NCI-H748 treated with DMSO at 0.1 percent for 48 hours (cell line): ENCODE results near the gene PDE6B.
"Not testable (repeated sequence)": the region's sequence is repeated elsewhere in the genome, so short reads cannot be mapped to it uniquely, and the experiment has no call there.

Source experiments
- DNase-seq: peaks from one replicate; lab custom pipeline; 2025; lab: John Stamatoyannopoulos, UW

PDE6B gene

DNA sequence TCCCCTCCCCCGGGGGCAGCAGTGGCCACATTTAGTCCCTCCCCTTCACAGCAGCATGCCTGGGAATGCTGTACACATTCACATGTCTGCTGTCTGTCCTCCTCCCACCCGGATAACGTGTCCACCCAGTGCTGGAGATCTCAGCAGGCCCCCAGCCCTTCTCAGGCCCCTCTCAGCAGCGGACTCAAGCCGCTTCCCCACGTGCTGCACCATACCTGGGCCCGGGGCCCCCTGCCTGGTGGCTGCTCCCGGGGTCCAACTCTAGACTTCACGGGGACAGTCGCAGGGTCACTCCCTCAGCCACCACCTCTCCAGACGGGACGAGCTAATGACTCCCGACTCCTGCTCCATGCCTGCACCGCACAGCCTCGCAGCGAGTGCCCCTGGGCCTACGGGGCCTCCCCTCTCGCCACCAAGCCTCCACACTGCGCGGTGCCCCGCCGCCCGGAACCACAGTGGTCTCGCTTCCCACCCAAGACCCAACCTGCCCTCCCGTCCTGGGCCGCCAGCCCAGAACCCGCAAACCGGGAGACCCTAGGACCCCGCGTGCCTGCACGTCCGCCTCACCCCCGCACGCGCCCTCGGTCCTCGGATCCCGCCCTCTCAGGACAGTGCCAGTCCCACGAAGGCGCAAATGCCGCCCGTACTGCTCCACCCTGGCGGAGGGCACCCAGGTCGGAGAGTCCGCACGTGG is 79.0 kb downstream of the PDE6B start:
- DNase-seq, result no peak

DNA sequence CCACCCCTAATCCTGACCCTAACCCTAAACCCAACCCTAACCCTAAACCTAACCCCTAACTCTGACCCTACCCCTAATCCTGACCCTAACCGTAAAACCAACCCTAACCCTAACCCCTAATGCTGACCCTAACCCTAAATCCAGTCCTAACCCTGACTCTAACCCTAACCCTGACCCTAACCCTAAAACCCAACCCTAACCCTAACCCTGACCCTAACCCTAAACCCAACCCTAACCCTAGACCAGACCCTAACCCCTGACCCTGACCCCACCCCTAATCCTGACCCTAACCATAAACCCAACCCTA is 79.6 kb downstream of the PDE6B start:
- no peak for DNase-seq

DNA sequence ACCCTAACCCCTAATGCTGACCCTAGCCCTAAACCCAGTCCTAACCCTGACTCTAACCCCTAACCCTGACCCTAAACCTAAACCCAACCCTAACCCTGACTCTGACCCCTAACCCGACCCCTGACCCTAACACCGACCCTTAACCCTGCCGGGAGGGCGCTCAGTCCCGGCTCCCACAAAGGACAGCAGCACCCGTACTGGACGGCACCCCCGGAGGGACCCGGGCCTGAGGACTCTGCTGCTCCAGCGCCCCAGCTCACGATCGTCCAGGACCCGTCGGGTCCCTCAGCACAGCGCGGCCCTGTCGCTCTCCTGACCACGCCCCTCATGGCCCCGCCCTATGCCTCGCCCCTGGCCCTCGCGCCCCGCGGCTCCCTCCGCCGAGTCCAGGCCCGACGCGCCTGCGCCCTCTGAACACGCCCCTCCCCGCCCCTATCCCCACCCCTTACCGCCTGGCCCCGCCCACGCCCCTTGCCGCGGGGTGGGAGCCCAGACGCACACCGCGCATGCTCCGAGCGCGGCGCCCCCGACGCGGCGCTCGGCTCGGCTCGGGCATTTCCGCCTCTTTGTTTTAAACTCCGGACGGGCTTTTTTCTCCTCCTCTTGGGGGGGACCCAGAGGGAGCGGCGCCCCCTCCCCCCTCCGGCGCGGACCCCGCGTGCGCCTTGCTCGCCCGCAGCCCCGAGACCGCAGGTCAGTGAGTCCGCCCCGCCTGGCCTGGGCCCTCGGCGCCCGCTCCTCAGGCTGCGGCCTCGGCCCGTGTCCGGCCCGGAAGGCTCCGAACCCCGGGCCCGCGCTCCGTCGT is 80.1 kb downstream of the PDE6B start, which contains the start of gene PCGF3:
PCGF3 (plus strand) TSS at position 555 of the 805 bp plus-strand sequence. CDS start 27,849 bp downstream, outside the sequence.
- peak; percentile 6 for DNase-seq

DNA sequence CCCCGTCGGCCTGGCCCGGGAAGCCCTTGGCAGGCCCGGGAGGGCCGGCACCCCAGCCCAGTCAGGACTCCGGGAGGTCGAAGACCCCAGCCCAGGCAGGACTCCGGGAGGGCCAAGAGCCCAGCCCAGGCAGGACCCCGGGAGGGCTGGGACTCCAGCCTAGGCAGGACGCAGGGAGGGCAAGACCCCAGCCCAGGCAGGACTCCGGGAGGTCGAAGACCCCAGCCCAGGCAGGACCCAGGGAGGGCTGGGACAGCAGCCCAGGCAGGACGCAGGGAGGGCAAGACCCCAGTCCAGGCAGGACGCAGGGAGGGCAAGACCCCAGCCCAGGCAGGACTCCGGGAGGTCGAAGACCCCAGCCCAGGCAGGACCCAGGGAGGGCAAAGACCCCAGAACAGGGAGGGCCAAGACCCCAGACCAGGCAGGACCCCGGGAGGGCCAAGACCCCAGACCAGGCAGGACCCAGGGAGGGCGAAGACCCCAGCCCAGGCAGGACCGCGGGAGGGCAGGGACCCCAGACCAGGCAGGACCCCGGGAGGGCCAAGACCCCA is 80.8 kb downstream of the PDE6B start:
- not testable (repeated sequence) for DNase-seq

DNA sequence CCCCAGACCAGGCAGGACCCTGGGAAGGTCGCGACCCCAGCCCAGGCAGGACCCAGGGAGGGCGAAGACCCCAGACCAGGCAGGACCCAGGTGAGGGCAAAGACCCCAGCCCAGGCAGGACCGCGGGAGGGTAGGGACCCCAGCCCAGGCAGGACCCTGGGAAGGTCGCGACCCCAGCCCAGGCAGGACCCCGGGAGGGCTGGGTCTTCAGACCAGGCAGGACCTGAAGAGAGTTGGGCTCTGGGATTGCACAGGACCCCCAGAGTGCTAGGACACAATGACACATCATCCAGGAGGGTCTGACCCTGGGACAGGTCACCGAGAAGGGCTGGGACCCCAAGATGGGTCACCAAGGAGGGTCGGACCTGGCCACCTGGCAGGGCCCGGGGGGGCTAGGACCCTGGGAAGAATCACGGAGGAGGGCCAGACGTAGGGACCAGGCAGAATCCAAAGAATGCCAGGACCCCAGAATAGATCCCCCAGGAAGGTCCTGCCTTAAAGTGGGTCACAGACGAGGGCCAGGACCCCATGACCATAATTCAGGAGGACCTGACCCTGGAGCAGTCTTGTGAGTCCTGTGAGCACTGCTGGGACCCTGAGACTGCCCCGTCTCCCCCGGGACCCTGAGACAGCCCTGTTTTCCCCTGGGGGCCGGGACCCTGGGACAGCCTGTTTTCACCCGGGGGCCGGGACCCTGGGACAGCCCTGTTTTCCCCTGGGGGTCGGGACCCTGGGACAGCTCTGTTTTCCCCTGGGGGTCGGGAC is 81.6 kb downstream of the PDE6B start:
- no peak for DNase-seq

DNA sequence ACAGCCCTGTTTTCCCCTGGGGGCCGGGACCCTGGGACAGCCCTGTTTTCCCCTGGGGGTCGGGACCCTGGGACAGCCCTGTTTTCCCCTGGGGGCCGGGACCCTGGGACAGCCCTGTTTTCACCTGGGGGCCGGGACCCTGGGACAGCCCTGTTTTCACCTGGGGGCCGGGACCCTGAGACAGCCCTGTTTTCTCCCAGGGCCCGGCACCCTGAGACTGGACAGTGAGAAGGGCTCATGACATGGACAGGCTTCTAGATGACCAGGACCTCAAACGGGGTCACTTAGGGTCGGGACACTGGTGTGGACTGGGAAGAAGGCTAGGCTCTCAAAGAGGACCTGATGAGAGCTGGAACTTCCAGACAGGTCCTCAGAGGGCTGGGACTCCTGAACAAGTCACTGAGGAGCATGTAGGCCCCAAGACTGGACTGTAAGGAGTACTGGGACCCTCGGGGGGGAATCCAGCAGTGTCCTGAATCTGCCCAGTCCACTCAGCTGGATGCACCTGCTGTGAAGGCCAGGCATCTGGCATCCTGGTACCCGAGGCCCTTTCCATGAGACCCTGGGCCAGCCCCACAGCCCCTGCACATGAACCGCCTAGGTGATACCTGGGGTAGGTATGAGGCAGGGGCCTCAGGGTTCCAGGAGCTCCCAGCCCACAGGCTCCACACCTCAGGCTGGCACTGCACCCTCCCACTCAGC is 82.7 kb downstream of the PDE6B start:
- DNase-seq, result no peak

DNA sequence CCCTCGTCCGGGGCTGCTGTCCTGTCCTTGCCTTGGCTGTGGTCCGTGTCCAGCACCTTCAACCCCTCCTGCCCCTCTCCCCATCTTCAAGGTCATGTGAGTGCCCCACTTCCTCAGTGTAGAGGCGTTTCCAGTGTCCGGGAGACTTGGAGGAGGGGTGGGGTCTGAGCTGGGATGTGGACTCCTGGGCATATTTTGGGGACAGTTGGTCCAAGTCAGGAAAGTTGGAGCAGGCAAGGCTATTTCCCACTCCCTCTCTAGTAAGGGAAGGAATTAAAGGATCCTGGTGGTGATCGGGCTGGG is 83.2 kb downstream of the PDE6B start:
- no peak for DNase-seq

DNA sequence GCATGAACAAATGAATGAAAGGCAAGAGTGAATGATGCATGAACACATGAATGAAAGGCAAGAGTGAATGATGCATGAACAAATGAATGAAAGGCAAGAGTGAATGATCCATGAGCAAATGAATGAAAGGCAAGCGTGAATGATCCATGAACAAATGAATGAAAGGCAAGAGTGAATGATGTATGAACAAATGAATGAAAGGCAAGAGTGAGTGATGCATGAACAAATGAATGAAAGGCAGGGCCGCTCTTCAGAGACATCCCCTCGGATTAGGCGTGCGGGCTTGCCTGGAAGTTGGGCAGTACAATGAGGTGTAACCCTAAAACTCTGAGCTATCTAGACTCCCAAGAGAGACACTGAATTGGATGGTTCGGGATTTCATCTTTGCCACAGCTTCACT is 84.0 kb downstream of the PDE6B start:
- no peak for DNase-seq

DNA sequence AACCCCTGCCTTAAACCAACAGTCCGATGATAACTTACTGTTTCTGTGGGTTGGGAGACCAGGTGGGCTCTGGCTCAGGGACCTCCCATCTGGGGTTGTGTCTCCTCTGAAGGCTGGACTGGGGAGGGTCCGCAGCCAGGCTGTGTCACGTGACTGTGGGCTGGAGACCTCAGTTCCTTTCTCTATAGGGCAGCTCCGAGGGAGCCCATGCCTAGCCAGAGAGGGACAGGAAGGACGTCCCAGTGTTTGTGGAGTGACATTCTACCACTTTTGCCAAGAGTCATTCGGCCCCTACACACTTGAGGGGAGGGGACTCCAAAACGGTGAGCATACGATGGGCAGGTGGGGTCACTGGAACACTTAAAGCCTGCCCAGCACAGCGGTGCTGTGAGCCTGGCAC is 84.7 kb downstream of the PDE6B start:
- no peak for DNase-seq

DNA sequence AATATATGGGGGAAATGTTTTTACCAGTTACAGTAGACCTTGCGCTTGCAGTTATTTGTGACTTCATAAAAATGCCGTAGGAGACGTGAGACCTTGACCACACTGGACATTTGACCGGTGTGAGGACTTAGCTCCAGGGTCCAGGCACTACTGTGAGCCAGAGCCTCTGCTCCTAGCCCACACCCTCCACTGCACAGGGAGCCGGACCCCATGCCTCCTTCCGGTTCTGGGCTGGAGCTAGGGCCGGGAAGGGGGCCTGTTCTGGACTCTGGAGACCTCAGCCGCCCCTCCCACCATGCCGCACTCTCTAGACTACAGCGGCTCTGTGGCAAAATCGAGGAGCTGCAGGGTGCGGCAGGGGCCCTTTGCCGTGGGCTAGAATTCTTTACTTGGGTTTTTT is 85.5 kb downstream of the PDE6B start:
- DNase-seq, result no peak

DNA sequence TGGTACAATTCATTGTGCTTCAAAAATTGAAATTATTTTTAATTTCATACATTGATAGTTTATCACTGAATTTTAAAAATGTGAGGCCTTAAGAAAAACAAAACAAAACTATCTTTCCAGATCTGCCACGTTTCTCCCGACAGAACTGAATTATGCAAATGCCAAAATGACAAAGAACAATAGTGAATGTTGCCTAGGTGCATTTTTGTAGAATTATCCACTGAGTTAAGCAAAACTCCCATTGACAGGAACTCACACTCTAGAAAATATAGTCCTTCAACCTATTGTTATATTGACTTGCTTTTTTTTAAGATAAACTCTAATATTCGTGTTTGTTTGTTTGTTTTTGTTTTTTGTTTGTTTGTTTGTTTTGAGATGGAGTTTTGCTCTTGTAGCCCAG is 86.7 kb downstream of the PDE6B start:
- DNase-seq, result no peak

DNA sequence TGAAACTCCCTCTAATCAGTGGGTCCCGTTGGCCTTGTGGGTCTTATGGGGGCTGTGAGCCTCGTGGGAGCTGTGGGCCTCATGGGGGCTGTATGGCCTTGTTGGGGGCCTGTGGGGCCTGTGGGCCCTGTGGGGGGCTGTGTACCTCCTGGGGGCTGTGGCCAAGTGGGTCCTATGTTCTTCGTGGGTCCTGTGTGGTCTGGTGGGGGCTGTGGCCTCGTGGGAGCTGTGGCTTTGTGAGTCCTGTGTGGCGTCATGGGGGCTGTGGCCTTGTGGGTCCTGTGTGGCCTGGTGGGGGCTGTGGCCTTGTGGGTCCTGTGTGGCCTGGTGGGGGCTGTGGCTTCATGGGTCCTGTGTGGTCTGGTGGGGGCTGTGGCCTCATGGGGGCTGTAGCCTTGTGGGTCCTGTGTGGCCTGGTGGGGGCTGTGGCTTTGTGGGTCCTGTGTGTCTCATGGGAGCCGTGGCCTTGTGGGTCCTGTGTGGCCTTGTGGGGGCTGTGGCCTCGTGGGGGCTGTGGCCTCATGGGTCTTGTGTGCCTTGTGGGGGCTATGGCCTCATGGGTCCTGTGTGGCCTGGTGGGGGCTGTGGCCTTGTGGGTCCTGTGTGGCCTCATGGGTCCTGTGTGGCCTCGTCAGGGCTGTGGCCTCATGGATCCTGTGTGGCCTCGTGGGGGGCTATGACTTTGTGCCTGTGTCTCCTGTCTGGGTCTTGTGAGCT is 87.7 kb downstream of the PDE6B start:
- DNase-seq, result no peak

DNA sequence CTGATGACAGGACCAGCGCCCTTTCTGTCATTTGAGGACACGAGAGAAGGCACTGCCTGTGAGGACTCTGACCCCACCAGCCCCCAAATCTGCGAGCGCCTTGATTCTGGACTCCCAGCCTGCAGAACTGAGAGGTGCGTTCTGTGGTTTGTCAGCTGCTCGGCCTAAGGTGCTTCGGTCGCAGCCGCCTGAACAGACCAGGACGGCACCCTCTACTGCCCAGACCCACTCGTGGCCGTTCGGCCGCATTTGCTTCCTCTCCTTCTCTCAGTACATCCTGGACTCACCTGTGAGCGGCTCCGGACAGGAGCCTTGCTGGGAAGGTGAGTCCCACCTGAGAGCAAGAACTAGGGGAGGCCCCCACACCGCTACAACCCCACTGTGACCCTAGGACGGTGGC is 88.7 kb downstream of the PDE6B start:
- DNase-seq, result no peak

DNA sequence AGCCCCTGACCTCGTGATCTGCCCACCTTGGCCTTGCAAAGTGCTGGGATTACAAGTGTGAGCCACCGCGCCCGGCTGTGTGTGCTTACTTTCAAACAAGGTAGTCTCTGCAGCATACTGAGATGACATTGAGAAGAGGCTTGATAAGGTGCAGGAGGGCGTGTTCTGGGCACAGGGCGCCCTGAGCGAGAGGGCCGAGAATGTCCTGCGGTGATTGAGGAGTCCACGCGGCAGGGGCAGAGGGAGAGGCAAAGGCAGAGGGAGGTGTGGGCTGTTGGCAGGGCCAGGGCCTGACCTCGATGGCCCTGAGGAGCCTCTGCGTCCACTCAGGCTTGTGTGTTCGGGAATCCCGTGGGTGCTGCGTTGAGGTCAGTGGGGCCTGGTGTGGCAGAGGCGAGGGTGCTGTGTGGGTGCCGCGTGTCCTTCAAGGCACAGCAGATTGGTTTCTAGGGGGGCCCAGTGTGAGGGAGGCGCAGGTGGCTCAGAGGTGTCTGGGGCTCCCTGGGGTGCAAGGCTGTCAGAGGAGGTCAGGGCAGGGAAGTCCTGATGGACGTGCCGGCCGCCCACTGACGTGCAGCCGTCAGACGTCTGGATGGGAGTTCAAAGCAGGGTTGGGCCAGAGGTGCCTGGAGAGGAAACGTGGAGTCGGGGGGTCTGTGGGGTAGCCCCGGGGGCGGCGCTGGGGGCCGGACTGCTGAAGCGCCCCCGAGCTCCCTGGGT is 92.4 kb downstream of the PDE6B start:
- DNase-seq, result no peak

DNA sequence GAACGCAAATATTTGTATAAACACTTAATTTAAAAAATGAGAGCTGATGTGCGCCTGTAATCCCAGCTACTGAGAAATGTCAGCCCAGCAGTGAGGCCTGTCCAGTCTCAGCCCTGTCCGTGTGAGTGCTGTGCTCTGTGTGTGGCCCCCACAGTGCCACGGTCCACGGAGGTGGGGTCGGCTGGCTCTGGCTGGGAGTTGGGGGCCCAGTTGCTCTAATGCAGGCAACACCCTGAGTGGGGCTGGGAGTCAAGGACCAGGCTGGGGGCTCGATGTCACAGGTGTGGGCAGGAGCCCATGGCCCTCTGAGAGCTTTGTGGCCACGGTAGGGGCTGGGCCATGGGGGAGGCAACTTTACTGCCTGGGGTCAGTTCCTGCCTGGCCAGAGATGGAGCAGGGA is 93.1 kb downstream of the PDE6B start:
- DNase-seq, result no peak
